ENCODE results near the gene GRIA3.

DNA sequence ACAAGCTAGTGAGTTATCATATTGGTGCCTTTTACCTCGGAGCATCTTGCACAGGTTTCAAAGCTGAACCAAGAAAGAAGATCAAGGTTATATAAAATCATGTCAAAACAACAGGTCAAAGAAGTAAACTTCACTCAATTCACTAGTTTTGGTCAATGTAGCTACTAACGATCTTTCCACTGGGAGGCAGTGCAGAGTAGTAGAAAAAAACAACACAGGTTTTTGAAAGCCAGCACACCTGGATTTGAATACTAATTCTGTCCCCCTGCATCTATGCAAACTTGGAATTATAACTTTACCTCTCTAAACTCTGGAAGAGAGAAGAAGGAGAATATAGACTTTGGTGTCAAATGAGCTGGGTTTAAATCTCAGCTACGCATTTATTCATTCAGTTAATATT, 266.1 kb downstream of the GRIA3 start:
- TF ChIP-seq, protein P1, sequence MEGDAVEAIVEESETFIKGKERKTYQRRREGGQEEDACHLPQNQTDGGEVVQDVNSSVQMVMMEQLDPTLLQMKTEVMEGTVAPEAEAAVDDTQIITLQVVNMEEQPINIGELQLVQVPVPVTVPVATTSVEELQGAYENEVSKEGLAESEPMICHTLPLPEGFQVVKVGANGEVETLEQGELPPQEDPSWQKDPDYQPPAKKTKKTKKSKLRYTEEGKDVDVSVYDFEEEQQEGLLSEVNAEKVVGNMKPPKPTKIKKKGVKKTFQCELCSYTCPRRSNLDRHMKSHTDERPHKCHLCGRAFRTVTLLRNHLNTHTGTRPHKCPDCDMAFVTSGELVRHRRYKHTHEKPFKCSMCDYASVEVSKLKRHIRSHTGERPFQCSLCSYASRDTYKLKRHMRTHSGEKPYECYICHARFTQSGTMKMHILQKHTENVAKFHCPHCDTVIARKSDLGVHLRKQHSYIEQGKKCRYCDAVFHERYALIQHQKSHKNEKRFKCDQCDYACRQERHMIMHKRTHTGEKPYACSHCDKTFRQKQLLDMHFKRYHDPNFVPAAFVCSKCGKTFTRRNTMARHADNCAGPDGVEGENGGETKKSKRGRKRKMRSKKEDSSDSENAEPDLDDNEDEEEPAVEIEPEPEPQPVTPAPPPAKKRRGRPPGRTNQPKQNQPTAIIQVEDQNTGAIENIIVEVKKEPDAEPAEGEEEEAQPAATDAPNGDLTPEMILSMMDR (IDR thresholded peaks at IDR 0.05), result peak in 2 of 4 experiments; percentile 21 to 34
- no peak for TF ChIP-seq POLR2A (IDR thresholded peaks at IDR 0.05)

Data from uterus (tissue), 2 donors.